ENCODE results near the gene ZNF236.

DNA sequence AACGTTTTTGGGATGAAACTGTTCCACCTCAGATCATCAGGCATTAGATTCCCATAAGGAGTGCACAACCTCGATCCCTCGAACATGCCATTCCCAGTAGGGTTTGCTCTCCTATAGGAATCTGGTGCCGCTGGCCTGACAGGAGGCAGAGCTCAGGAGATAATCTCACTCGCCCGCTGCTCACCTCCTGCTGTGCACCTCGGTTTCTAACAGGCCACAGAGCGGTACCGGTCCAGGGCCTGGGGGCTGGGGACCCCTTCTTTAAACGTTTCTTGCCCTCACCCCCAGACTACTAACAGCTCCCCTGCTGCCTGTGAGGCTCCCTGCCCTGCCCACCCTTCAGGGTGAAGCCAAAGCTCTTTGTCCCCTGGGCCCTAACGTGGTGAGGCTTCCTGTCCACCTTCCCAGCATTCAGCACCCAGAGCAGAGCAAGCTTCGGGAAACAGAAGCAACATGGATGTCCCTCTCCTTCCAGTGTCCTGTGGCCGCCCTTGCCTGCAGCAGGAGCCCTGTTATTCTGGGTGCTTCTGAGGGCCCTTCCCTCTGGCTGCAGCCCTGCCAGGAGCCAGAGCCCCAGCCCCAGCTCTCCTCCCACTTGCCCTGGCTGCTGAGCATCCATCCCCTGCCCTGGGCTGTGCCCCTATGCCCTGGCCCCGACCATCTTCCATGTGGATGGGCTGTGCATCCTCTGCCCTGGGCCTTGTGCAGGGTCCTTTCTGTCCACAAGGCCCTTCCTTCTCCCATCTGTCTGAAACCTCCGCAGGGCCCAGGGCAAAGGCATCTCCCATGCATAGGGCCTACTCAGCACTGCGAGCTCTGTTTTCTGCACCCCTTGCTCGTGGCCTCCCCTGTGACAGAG lies 170.1 kb downstream of the ZNF236 start:
- TF ChIP-seq, protein P1, sequence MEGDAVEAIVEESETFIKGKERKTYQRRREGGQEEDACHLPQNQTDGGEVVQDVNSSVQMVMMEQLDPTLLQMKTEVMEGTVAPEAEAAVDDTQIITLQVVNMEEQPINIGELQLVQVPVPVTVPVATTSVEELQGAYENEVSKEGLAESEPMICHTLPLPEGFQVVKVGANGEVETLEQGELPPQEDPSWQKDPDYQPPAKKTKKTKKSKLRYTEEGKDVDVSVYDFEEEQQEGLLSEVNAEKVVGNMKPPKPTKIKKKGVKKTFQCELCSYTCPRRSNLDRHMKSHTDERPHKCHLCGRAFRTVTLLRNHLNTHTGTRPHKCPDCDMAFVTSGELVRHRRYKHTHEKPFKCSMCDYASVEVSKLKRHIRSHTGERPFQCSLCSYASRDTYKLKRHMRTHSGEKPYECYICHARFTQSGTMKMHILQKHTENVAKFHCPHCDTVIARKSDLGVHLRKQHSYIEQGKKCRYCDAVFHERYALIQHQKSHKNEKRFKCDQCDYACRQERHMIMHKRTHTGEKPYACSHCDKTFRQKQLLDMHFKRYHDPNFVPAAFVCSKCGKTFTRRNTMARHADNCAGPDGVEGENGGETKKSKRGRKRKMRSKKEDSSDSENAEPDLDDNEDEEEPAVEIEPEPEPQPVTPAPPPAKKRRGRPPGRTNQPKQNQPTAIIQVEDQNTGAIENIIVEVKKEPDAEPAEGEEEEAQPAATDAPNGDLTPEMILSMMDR (IDR thresholded peaks at IDR 0.05) = no peak
- no peak for TF ChIP-seq EZH2 (IDR thresholded peaks at IDR 0.05; ENCODE audit: borderline replicate concordance, insufficient read depth, low read depth, low read length, poor library complexity, severe bottlenecking)
